CD14-positive monocyte (primary cell): ENCODE data around the gene ADSS1. TPM values are rescaled to one million over a fixed set of nuclear protein-coding genes. Genes with fewer than 3 reads are reported as not detected.

Experiments used
- DNase-seq, 3 donors: peaks; one replicate each; pipeline ENCODE4 v3.0.0-alpha.2; 2011 to 2022
- H2AFZ ChIP-seq: 2 replicates; pipeline ENCODE4 v1.6.0; 2012; ENCODE audit warnings: mild to moderate bottlenecking, low read depth, low read length, inconsistent platforms; ENCODE audit not compliant: insufficient read depth, poor library complexity, severe bottlenecking
- H3K27ac ChIP-seq, 2 donors: 1 replicate in 1 of 2; 2 replicates in 1 of 2; pipeline ENCODE4 v1.5.1; 2012 to 2013; ENCODE audit warnings: low read length in 2 of 2, control low read depth in 1 of 2, inconsistent platforms in 1 of 2, low read depth in 1 of 2, mild to moderate bottlenecking in 1 of 2
- H3K27me3 ChIP-seq, 2 donors: one replicate each; pipeline versions ENCODE4 v1.6.0 to v1.6.1; 2011 to 2013; ENCODE audit warnings: low read length in 2 of 2; ENCODE audit not compliant: control insufficient read depth in 2 of 2, insufficient read depth in 2 of 2
- H3K36me3 ChIP-seq, 2 donors: replicated peaks in 1 of 2; 1 replicate in 1 of 2; 2 replicates in 1 of 2; pipeline versions ENCODE4 v1.5.1 to v1.6.1; 2012 to 2013; ENCODE audit warnings: low read length in 2 of 2, control low read depth in 1 of 2, inconsistent platforms in 1 of 2, mild to moderate bottlenecking in 1 of 2; ENCODE audit not compliant: insufficient read depth in 2 of 2, control insufficient read depth in 1 of 2
- H3K4me1 ChIP-seq, 2 donors: 1 replicate in 1 of 2; 2 replicates in 1 of 2; pipeline versions ENCODE4 v1.5.1 to v1.6.1; 2012 to 2013; ENCODE audit warnings: low read length in 2 of 2, control low read depth in 1 of 2, inconsistent platforms in 1 of 2, mild to moderate bottlenecking in 1 of 2, moderate library complexity in 1 of 2; ENCODE audit not compliant: insufficient read depth in 2 of 2, control insufficient read depth in 1 of 2
- H3K4me2 ChIP-seq: replicated peaks from 2 replicates; pipeline ENCODE3; 2012; ENCODE audit warnings: low read length, moderate library complexity, mild to moderate bottlenecking; ENCODE audit not compliant: poor library complexity, severe bottlenecking; ENCODE audit errors: extremely low read depth
- H3K4me3 ChIP-seq, 3 experiments: fragments of 200-600 bp in 1 of 3; sonication (generic) in 1 of 3; replicated peaks in 1 of 3; 1 replicate in 2 of 3; 2 replicates in 1 of 3; pipeline ENCODE4 v1.5.1; 2011 to 2013; ENCODE audit warnings: low read length in 3 of 3, mild to moderate bottlenecking in 3 of 3, control low read depth in 2 of 3, low read depth in 2 of 3, inconsistent platforms in 1 of 3, moderate library complexity in 1 of 3
- H3K79me2 ChIP-seq: 2 replicates; pipeline ENCODE4 v1.6.0; 2012; ENCODE audit warnings: mild to moderate bottlenecking, control low read depth, inconsistent platforms, low read length, moderate library complexity; ENCODE audit not compliant: insufficient read depth
- H3K9ac ChIP-seq: 2 replicates; pipeline ENCODE4 v1.6.0; 2017; ENCODE audit warnings: low read length, mild to moderate bottlenecking; ENCODE audit not compliant: insufficient read depth, poor library complexity, severe bottlenecking
- H3K9me3 ChIP-seq, 2 donors: replicated peaks in 1 of 2; 1 replicate in 1 of 2; 2 replicates in 1 of 2; pipeline versions ENCODE4 v1.5.1 to v1.6.1; 2012 to 2013; ENCODE audit warnings: low read length in 2 of 2, control low read depth in 1 of 2; ENCODE audit not compliant: control insufficient read depth in 1 of 2, insufficient read depth in 1 of 2
- H4K20me1 ChIP-seq: 2 replicates; pipeline ENCODE4 v1.6.0; 2012; ENCODE audit warnings: mild to moderate bottlenecking, low read length, control low read depth, moderate library complexity; ENCODE audit not compliant: insufficient read depth
- H3K27ac Mint-ChIP-seq, 7 donors: one replicate each; pipeline ENCODE4 v1.8.0; 2020; ENCODE audit warnings: mild to moderate bottlenecking in 7 of 7, mixed read lengths in 7 of 7, moderate library complexity in 6 of 7, inconsistent platforms in 2 of 7
- H3K27me3 Mint-ChIP-seq, 3 donors: one replicate each; pipeline ENCODE4 v1.8.0; 2021 to 2022; ENCODE audit warnings: low read depth in 3 of 3, mild to moderate bottlenecking in 3 of 3, mixed read lengths in 3 of 3, moderate library complexity in 3 of 3, inconsistent platforms in 1 of 3
- H3K36me3 Mint-ChIP-seq, 2 donors: one replicate each; pipeline ENCODE4 v1.8.0; 2020; ENCODE audit warnings: mixed read lengths in 2 of 2, inconsistent platforms in 1 of 2, mild to moderate bottlenecking in 1 of 2
- H3K4me1 Mint-ChIP-seq: one replicate; pipeline ENCODE4 v1.8.0; 2020; ENCODE audit warnings: mild to moderate bottlenecking, mixed read lengths
- H3K4me3 Mint-ChIP-seq, 2 donors: one replicate each; pipeline ENCODE4 v1.8.0; 2020; ENCODE audit warnings: mild to moderate bottlenecking in 2 of 2, mixed read lengths in 2 of 2, moderate library complexity in 1 of 2
- H3K9me3 Mint-ChIP-seq, 7 donors: one replicate each; pipeline ENCODE4 v1.8.0; 2020 to 2022; ENCODE audit warnings: mixed read lengths in 7 of 7, mild to moderate bottlenecking in 6 of 7, moderate library complexity in 6 of 7, inconsistent platforms in 2 of 7
- WGBS: methylation state at CpG from one replicate; pipeline ENCODE4 v1.1.5; 2013; ENCODE audit warnings: missing lambda C conversion rate; ENCODE audit not compliant: insufficient coverage; 5-methylcytosine and 5-hydroxymethylcytosine counted together
- intact Hi-C, 2 donors: fragments of 100-400 bp; cut with micrococcal nuclease; formaldehyde crosslinking; loops; one replicate each; pipeline versions ENCODE4 v1.15.0 to v1.15.1; 2023
- polyA plus RNA-seq, 3 donors: library from polyadenylated mRNA; depleted of rRNA in 1 of 3; unstranded in 2 of 3; stranded (reverse) in 1 of 3; fragments of 300-500 nt in 2 of 3; fragments of >200 nt in 1 of 3; fragmentation: Illumina TruSeq in 2 of 3; gene quantifications; 1 replicate in 2 of 3; 2 replicates in 1 of 3; pipeline ENCODE4 v1.2.3, GENCODE V29; 2012 to 2021
- TF ChIP-seq, protein P1 (sequence below): fragments of 200-600 bp; IDR thresholded peaks from one replicate; pipeline ENCODE4 v1.8.0; 2022; ENCODE audit warnings: antibody characterized with exemption, mild to moderate bottlenecking

The ADSS1 gene
- polyA plus RNA-seq, 3 donors = 0.61 to 3.7 (median 0.64) TPM

- H3K79me2 ChIP-seq = peaks cover 74% of the 10 kb centered on the region
- H2AFZ ChIP-seq = no peak overlapping the region
- intact Hi-C loops = no loop called here
- no peaks in the 10 kb centered on the region for H3K9me3 ChIP-seq
- peak overlapping the region; percentile 64 for H3K4me2 ChIP-seq
- peak in 1 of 3 donors; percentile 24 for DNase-seq
- H3K27ac ChIP-seq = peak overlapping the region; percentile 53 to 77
- peaks cover 33 to 37% of the 10 kb centered on the region in 2 donors for H3K36me3 ChIP-seq
- Mint-ChIP-seq H3K27ac (peak overlapping the region in 6 of 7 donors; percentile 68 to 90 (median 86)), H3K4me3 (peak overlapping the region; percentile 41 to 63), H3K4me1 (peaks cover 38% of the 10 kb centered on the region), H3K27me3 (peaks cover 0 to 2% (median 0%) of the 10 kb centered on the region in 3 donors), H3K36me3 (peaks cover 22 to 40% of the 10 kb centered on the region in 2 donors), H3K9me3 (no peaks in the 10 kb centered on the region)
- peaks cover 75% of the 10 kb centered on the region for H4K20me1 ChIP-seq
- peaks cover 29 to 35% of the 10 kb centered on the region in 2 donors for H3K4me1 ChIP-seq
- H3K27me3 ChIP-seq = no peaks in the 10 kb centered on the region
- 63% methylated on average over 9 of the region's 30 CpGs for WGBS
- H3K9ac ChIP-seq = peak overlapping the region; percentile 43
- peak overlapping the region in 1 of 3 experiments; percentile 60 for H3K4me3 ChIP-seq
- TF ChIP-seq, protein P1, sequence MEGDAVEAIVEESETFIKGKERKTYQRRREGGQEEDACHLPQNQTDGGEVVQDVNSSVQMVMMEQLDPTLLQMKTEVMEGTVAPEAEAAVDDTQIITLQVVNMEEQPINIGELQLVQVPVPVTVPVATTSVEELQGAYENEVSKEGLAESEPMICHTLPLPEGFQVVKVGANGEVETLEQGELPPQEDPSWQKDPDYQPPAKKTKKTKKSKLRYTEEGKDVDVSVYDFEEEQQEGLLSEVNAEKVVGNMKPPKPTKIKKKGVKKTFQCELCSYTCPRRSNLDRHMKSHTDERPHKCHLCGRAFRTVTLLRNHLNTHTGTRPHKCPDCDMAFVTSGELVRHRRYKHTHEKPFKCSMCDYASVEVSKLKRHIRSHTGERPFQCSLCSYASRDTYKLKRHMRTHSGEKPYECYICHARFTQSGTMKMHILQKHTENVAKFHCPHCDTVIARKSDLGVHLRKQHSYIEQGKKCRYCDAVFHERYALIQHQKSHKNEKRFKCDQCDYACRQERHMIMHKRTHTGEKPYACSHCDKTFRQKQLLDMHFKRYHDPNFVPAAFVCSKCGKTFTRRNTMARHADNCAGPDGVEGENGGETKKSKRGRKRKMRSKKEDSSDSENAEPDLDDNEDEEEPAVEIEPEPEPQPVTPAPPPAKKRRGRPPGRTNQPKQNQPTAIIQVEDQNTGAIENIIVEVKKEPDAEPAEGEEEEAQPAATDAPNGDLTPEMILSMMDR = no peak
Observed at GRCh38 chr14:104786726-104787675, 63.0 kb downstream of the ADSS1 start.

GRCh38 chr14:104787736-104788135, 63.7 kb downstream of the ADSS1 start:
- Mint-ChIP-seq H3K9me3 (no peaks in the 10 kb centered on the region), H3K4me1 (peaks cover 41% of the 10 kb centered on the region), H3K36me3 (peaks cover 21 to 43% of the 10 kb centered on the region in 2 donors), H3K27ac (peak overlapping the region in 6 of 7 donors; percentile 62 to 90 (median 82)), H3K4me3 (peak overlapping the region in 1 of 2 donors; percentile 67), H3K27me3 (peaks cover 0 to 2% (median 0%) of the 10 kb centered on the region in 3 donors)
- Histone ChIP-seq H3K9ac (peak overlapping the region; percentile 43), H3K27ac (peak overlapping the region; percentile 53 to 77), H3K9me3 (no peaks in the 10 kb centered on the region), H2AFZ (no peak overlapping the region), H3K4me2 (peak overlapping the region; percentile 64), H3K4me3 (peak overlapping the region in 1 of 3 experiments; percentile 60), H3K27me3 (no peaks in the 10 kb centered on the region), H3K79me2 (peaks cover 81% of the 10 kb centered on the region), H4K20me1 (peaks cover 75% of the 10 kb centered on the region), H3K36me3 (peaks cover 35 to 36% of the 10 kb centered on the region in 2 donors), H3K4me1 (peaks cover 29 to 41% of the 10 kb centered on the region in 2 donors)
- peak; percentile 67 to 76 (median 76) for DNase-seq
- TF ChIP-seq, protein P1 = no peak
- intact Hi-C loops = no loop called here
- 53% methylated on average over 5 of the region's 7 CpGs for WGBS
